HG03565 (cell line): Measurements from ENCODE around the gene FHL1.
"Not testable (repeated sequence)": the region's sequence is repeated elsewhere in the genome, so short reads cannot be mapped to it uniquely, and the experiment has no call there.

ENCODE experiments used
- ATAC-seq: cut with Tn5 transposase; IDR thresholded peaks from one replicate; pipeline ENCODE4 v1.9.1; 2021; ENCODE audit warnings: mild to moderate bottlenecking, moderate library complexity; ENCODE audit not compliant: unreplicated experiment

FHL1 gene

GRCh38 chrX:136206916-136207315, 59.6 kb downstream of the FHL1 start:
- ATAC-seq: no peak

- ATAC-seq: no peak
Observed at GRCh38 chrX:136207546-136207945, 60.2 kb downstream of the FHL1 start.

- no peak for ATAC-seq
Observed at GRCh38 chrX:136209016-136209738, 61.8 kb downstream of the FHL1 start.

- ATAC-seq: no peak
Observed at GRCh38 chrX:136209751-136210150, 62.4 kb downstream of the FHL1 start.

- no peak for ATAC-seq
Observed at GRCh38 chrX:136210243-136210642, 62.9 kb downstream of the FHL1 start.

GRCh38 chrX:136210806-136211205, 63.5 kb downstream of the FHL1 start:
- ATAC-seq: no peak

GRCh38 chrX:136211766-136212556, 64.6 kb downstream of the FHL1 start:
- no peak for ATAC-seq

GRCh38 chrX:136212557-136213111, 65.3 kb downstream of the FHL1 start:
- ATAC-seq: no peak

- no peak for ATAC-seq
Observed at GRCh38 chrX:136214551-136214950, 67.2 kb downstream of the FHL1 start.

- ATAC-seq: no peak
Observed at GRCh38 chrX:136215559-136215958, 68.2 kb downstream of the FHL1 start.

- no peak for ATAC-seq
Observed at GRCh38 chrX:136219893-136220292, 72.6 kb downstream of the FHL1 start.

GRCh38 chrX:136220540-136220939, 73.2 kb downstream of the FHL1 start:
- no peak for ATAC-seq

- no peak for ATAC-seq
Observed at GRCh38 chrX:136220951-136221350, 73.6 kb downstream of the FHL1 start.

- ATAC-seq: no peak
Observed at GRCh38 chrX:136221851-136222513, 74.6 kb downstream of the FHL1 start.

- no peak for ATAC-seq
Observed at GRCh38 chrX:136227074-136227473, 79.7 kb downstream of the FHL1 start.

- ATAC-seq: peak; percentile 65
Observed at GRCh38 chrX:136227948-136228838, 80.9 kb downstream of the FHL1 start.

- ATAC-seq: peak; percentile 69
Observed at GRCh38 chrX:136228839-136229207, 81.5 kb downstream of the FHL1 start.

- ATAC-seq: no peak
Observed at GRCh38 chrX:136237074-136237473, 89.7 kb downstream of the FHL1 start.

GRCh38 chrX:136237849-136238248, 90.5 kb downstream of the FHL1 start:
- not testable (repeated sequence) for ATAC-seq

GRCh38 chrX:136246201-136246600, 98.9 kb downstream of the FHL1 start:
- no peak for ATAC-seq
